Prostate gland (tissue), 2 donors: ENCODE data around the gene COL1A1. TPM values are rescaled to one million over a fixed set of nuclear protein-coding genes. Genes with fewer than 3 reads are reported as not detected.

Source experiments
- DNase-seq: peaks from one replicate; pipeline ENCODE4 v3.0.0-alpha.2; 2019; ENCODE audit warnings: low spot score
- H3K27ac ChIP-seq, 2 donors: fragments of 200-600 bp; sonication (generic); 2 replicates each; pipeline ENCODE4 v1.5.1; 2017 to 2019
- H3K27me3 ChIP-seq: fragments of 200-600 bp; sonication (generic); replicated peaks from 2 replicates; pipeline ENCODE4 v1.5.1; 2019; ENCODE audit not compliant: insufficient read depth
- H3K36me3 ChIP-seq, 2 donors: fragments of 200-600 bp; sonication (generic); 1 replicate in 1 of 2; 2 replicates in 1 of 2; pipeline versions ENCODE4 v1.5.1 to v1.8.1; 2017 to 2019
- H3K4me1 ChIP-seq: fragments of 200-600 bp; sonication (generic); replicated peaks from 2 replicates; pipeline ENCODE4 v1.5.1; 2019
- H3K4me3 ChIP-seq, 2 donors: fragments of 200-600 bp; sonication (generic); 2 replicates each; pipeline ENCODE4 v1.5.1; 2017 to 2019
- H3K9me3 ChIP-seq: fragments of 200-600 bp; sonication (generic); 2 replicates; pipeline ENCODE4 v1.5.1; 2017
- POLR2A ChIP-seq: fragments of 450-650 bp; IDR thresholded peaks from one replicate; pipeline ENCODE4 v1.6.1; 2016; ENCODE audit warnings: antibody characterized with exemption, mild to moderate bottlenecking
- POLR2AphosphoS5 ChIP-seq: sonication (generic); formaldehyde crosslinking; IDR thresholded peaks from one replicate; pipeline ENCODE4 v1.6.1; 2017; ENCODE audit warnings: antibody characterized with exemption
- WGBS: methylation state at CpG from one replicate; pipeline ENCODE4 v1.1.5; 2018; 5-methylcytosine and 5-hydroxymethylcytosine counted together
- intact Hi-C: fragments of 100-400 bp; cut with DNase I; formaldehyde crosslinking; loops from one replicate; pipeline ENCODE4 v1.14.2; 2022
- total RNA-seq, 2 donors: library from RNA; depleted of rRNA; stranded (reverse); fragments of >200 nt; gene quantifications; one replicate each; pipeline ENCODE4 v1.1.0, GENCODE V29; 2016
- TF ChIP-seq, protein P1 (sequence below), 4 experiments: fragments of 200-600 bp in 2 of 4; fragments of 450-650 bp in 2 of 4; sonication (generic) in 2 of 4; IDR thresholded peaks; 1 replicate in 3 of 4; 2 replicates in 1 of 4; pipeline ENCODE4 v1.5.1; 2016 to 2019; ENCODE audit warnings: antibody characterized with exemption in 4 of 4, mild to moderate bottlenecking in 2 of 4, moderate library complexity in 2 of 4

The COL1A1 gene
- total RNA-seq, 2 donors from 2014 or later = 21.5 to 81.0 TPM

DNA sequence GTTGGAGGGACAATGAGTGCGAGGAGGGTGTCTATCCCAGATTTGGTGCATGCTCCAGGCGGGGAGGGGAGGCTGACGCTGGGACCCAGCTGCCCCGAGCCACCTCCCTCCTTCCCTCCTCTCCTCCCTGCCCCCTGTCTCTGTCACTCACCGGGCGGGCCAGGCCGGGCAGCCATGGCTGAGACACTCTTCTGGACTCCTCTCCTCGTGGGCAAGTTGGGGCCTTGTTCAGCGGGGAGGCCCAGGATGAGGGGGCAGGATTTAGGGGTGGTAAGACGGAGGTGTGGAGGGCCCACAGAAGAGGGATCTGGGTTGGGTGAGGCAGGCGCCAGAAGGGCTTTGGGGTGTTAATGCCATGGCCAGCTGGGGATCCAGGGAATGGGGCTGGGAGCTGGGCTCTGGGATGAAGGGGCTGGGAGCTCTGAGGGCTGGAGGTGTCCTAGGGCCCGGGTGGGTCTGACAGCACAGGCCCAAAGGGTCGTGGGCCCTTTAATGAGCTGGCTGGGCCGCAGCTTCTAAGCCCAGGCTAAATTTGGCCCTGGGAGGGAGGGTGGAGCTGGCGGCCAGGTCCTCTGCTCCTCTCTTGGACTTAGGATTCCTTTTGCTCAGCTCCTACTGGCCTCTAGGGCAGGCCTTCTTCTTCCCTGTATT lies 35.4 kb downstream of the COL1A1 start, which contains the start of gene SGCA:
TSS of gene SGCA (plus strand) at position 139 of the 651 bp plus-strand sequence. CDS start at position 175, 36 bp downstream.
- intact Hi-C loops = loop anchor here (2.0 kb wide), 1 partner anchor 33 kb away; no protein-coding TSS in a partner anchor
- 54% methylated on average over 15 of the region's 15 CpGs for WGBS
- H3K36me3 ChIP-seq = no peaks in the 10 kb centered on the region
- H3K4me1 ChIP-seq = no peaks in the 10 kb centered on the region
- no peaks in the 10 kb centered on the region for H3K27me3 ChIP-seq
- H3K4me3 ChIP-seq = peak within 1 kb of the TSS in 1 of 2 donors; percentile 3
- DNase-seq = no peak
- TF ChIP-seq, protein P1, sequence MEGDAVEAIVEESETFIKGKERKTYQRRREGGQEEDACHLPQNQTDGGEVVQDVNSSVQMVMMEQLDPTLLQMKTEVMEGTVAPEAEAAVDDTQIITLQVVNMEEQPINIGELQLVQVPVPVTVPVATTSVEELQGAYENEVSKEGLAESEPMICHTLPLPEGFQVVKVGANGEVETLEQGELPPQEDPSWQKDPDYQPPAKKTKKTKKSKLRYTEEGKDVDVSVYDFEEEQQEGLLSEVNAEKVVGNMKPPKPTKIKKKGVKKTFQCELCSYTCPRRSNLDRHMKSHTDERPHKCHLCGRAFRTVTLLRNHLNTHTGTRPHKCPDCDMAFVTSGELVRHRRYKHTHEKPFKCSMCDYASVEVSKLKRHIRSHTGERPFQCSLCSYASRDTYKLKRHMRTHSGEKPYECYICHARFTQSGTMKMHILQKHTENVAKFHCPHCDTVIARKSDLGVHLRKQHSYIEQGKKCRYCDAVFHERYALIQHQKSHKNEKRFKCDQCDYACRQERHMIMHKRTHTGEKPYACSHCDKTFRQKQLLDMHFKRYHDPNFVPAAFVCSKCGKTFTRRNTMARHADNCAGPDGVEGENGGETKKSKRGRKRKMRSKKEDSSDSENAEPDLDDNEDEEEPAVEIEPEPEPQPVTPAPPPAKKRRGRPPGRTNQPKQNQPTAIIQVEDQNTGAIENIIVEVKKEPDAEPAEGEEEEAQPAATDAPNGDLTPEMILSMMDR (IDR thresholded peaks at IDR 0.05) = no peak
- TF ChIP-seq POLR2A (no peak), POLR2AphosphoS5 (no peak)
- H3K9me3 ChIP-seq = no peaks in the 10 kb centered on the region
- H3K27ac ChIP-seq = peak within 1 kb of the TSS; percentile 46 to 57

DNA sequence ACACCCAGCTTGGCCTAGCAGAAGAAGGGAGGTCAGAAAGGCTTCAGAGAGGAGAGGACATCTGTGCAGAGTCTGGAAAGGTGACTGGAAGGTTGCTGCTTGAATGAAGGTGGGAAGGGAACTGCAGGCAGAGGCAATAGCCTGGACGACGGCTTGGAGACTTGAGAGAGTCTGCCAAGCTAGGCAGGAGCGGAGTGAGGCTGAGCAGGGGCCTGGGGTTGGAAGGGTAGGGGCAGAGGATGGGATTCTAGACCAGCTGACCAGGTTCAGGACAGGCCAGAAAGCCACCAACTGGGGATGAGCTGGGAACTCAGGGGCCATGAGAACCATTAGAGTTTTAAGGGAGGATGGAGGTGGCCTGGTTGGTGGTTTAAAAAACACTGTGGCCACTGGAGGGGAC lies 36.0 kb downstream of the COL1A1 start:
- intact Hi-C loops = no loop called here
- no peak overlapping the region for H3K4me3 ChIP-seq
- no peaks in the 10 kb centered on the region for H3K4me1 ChIP-seq
- H3K9me3 ChIP-seq = no peaks in the 10 kb centered on the region
- no peak for DNase-seq
- no peaks in the 10 kb centered on the region for H3K27me3 ChIP-seq
- H3K27ac ChIP-seq = peak overlapping the region; percentile 46 to 57
- H3K36me3 ChIP-seq = no peaks in the 10 kb centered on the region
- TF ChIP-seq POLR2AphosphoS5 (no peak), POLR2A (no peak)
- TF ChIP-seq, protein P1 (IDR thresholded peaks at IDR 0.05) = no peak
- WGBS = 74% methylated on average over 3 of the region's 3 CpGs

DNA sequence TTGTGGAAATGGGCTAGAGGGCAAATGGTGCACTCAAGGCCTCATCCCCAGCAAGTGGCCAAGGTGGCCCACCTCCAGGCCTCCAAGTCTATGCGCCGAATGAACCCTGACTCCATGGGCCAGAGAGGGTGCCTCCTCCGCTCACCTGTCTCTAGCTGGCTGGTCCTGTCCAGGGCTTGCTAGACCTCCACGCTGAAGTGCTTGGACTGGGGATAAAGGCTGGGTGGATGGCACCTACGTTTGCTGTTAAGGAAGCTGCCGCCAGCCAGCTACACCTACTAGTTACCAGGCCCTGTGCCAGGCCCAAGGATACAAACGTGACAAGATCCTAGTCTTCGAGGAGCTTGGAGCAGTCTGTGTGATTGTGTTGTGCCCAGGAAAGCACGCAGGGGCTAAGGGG lies 36.4 kb downstream of the COL1A1 start:
- Histone ChIP-seq H3K4me1 (no peaks in the 10 kb centered on the region), H3K27ac (no peak overlapping the region)
- WGBS = 77% methylated on average over 9 of the region's 9 CpGs

DNA sequence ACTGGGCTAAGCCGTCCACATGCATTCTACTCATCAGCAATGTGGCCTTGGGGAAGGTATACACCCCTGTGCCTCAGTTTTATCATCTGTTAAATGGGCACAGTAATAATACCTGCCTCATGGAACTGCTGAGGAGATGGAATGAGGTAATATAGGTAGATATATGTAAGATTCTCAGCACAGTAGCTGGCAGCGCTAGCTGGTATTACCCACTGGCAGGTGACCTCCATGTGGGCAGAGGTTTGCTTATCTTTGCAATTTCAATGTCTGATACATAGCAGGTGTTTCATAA lies 36.8 kb downstream of the COL1A1 start:
- no peak for DNase-seq
- Histone ChIP-seq H3K36me3 (no peaks in the 10 kb centered on the region), H3K9me3 (no peaks in the 10 kb centered on the region), H3K27me3 (no peaks in the 10 kb centered on the region), H3K4me3 (no peak overlapping the region), H3K27ac (no peak overlapping the region), H3K4me1 (no peaks in the 10 kb centered on the region)
- TF ChIP-seq POLR2AphosphoS5 (no peak), POLR2A (no peak)
- TF ChIP-seq, protein P1 (IDR thresholded peaks at IDR 0.05) = no peak
- 93% methylated on average over 2 of the region's 2 CpGs for WGBS
- intact Hi-C loops = no loop called here

More for the DNA sequence above, 36.4 kb downstream of the COL1A1 start:
- DNase-seq = no peak
- Histone ChIP-seq H3K9me3 (no peaks in the 10 kb centered on the region), H3K4me3 (no peak overlapping the region), H3K27me3 (no peaks in the 10 kb centered on the region), H3K36me3 (no peaks in the 10 kb centered on the region)
- TF ChIP-seq POLR2A (no peak), POLR2AphosphoS5 (no peak)
- TF ChIP-seq, protein P1 (IDR thresholded peaks at IDR 0.05) = no peak
- intact Hi-C loops = no loop called here
